ENCODE results near the gene U2AF2. TPM values are rescaled to one million over a fixed set of nuclear protein-coding genes. Genes with fewer than 3 reads are reported as not detected.

Gene U2AF2
- total RNA-seq, 1 donor from 2014 or later = 365 TPM

DNA sequence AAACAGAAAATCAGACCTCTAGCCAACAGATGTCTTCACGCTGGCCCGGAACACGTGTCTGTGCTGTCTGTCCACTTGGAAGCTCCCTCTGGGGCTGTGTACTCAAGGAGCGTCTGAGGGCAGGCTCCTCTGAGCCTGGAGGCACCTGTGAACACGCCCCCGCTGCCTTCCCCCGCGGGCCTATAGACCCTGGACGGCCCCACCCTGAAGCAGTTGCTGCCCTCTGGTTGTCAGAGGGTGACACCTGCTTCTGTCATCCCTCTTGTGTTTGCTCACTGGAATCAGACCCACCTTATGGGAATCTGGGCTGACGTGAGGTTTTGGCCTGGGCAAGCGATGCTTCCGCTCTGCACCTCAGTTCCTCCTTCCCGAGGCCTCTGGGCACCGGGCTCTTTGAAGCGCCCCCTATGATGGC, 39.4 kb downstream of the U2AF2 start:
- H3K36me3 Mint-ChIP-seq (ENCODE audit: low read depth) = peaks cover 4% of the 10 kb centered on the region
- no peak for DNase-seq (ENCODE audit: low read depth, low spot score)

GRCh38 chr19:55694656-55695491, 40.0 kb downstream of the U2AF2 start:
- Mint-ChIP-seq H3K4me1 (no peaks in the 10 kb centered on the region), H3K27ac (ENCODE audit: unreplicated experiment) (no peak overlapping the region), H3K36me3 (ENCODE audit: low read depth) (peaks cover 4% of the 10 kb centered on the region), H3K27me3 (ENCODE audit: low read depth) (no peaks in the 10 kb centered on the region), H3K4me3 (no peak overlapping the region), H3K9me3 (no peaks in the 10 kb centered on the region)
- TF ChIP-seq, protein P1, sequence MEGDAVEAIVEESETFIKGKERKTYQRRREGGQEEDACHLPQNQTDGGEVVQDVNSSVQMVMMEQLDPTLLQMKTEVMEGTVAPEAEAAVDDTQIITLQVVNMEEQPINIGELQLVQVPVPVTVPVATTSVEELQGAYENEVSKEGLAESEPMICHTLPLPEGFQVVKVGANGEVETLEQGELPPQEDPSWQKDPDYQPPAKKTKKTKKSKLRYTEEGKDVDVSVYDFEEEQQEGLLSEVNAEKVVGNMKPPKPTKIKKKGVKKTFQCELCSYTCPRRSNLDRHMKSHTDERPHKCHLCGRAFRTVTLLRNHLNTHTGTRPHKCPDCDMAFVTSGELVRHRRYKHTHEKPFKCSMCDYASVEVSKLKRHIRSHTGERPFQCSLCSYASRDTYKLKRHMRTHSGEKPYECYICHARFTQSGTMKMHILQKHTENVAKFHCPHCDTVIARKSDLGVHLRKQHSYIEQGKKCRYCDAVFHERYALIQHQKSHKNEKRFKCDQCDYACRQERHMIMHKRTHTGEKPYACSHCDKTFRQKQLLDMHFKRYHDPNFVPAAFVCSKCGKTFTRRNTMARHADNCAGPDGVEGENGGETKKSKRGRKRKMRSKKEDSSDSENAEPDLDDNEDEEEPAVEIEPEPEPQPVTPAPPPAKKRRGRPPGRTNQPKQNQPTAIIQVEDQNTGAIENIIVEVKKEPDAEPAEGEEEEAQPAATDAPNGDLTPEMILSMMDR (conservative IDR thresholded peaks at IDR 0.05) = no peak
- DNase-seq (ENCODE audit: low read depth, low spot score) = no peak

More for the DNA sequence above, 39.4 kb downstream of the U2AF2 start:
- Mint-ChIP-seq H3K9me3 (no peaks in the 10 kb centered on the region), H3K4me3 (no peak overlapping the region), H3K27me3 (ENCODE audit: low read depth) (no peaks in the 10 kb centered on the region), H3K4me1 (no peaks in the 10 kb centered on the region), H3K27ac (ENCODE audit: unreplicated experiment) (no peak overlapping the region)
- TF ChIP-seq, protein P1 (conservative IDR thresholded peaks at IDR 0.05) = no peak

DNA sequence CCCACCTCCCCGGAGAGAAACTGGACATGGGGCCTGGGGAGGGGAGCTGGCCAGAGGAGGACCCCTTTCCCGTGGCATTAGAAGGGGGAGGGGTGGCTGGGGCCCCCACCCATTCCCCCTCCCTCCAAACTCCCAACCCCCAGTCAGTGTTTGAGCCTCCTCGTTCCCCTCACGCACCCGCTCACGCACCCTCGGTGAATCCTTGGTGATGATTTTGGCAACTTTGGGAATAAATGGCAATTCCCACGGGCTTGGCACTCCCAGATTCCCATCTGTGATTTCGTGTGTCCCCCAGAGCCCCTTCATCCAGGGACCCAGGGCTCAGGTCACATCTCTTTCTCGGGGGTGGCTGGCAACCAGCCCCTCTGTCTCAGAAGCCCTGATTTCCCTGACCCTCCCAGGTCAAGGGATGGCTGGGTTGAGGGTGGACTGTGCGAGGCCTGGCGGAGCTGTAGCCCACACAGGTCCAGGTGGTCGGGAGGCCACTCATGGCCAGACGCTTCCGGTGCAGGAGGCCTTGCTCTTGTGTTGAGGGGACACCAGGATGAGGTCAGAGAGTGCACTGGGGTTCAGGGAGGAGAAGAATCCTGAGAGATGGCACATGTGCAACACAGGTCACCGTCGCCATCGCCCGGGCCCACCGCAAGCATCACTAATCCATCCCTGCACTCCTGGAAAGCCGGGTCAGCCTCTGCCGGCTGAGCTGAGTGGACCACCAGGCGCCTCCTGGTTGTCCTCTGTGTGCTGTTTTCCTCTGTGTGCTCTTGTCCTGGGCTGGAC, 40.9 kb downstream of the U2AF2 start:
- Mint-ChIP-seq H3K27me3 (ENCODE audit: low read depth) (no peaks in the 10 kb centered on the region), H3K27ac (ENCODE audit: unreplicated experiment) (no peak overlapping the region), H3K4me1 (no peaks in the 10 kb centered on the region), H3K9me3 (no peaks in the 10 kb centered on the region), H3K36me3 (ENCODE audit: low read depth) (peaks cover 7% of the 10 kb centered on the region), H3K4me3 (no peak overlapping the region)
- no peak for DNase-seq (ENCODE audit: low read depth, low spot score)
- TF ChIP-seq, protein P1 (conservative IDR thresholded peaks at IDR 0.05) = no peak

- Mint-ChIP-seq H3K27me3 (ENCODE audit: low read depth) (no peaks in the 10 kb centered on the region), H3K9me3 (no peaks in the 10 kb centered on the region), H3K4me1 (no peaks in the 10 kb centered on the region), H3K4me3 (no peak overlapping the region), H3K27ac (ENCODE audit: unreplicated experiment) (no peak overlapping the region), H3K36me3 (ENCODE audit: low read depth) (peaks cover 9% of the 10 kb centered on the region)
- TF ChIP-seq, protein P1 (conservative IDR thresholded peaks at IDR 0.05) = no peak
- DNase-seq (ENCODE audit: low read depth, low spot score) = no peak
Measured at GRCh38 chr19:55696301-55697068, 41.6 kb downstream of the U2AF2 start.

- TF ChIP-seq, protein P1 (conservative IDR thresholded peaks at IDR 0.05) = no peak
- Mint-ChIP-seq H3K4me1 (no peaks in the 10 kb centered on the region), H3K27ac (ENCODE audit: unreplicated experiment) (no peak overlapping the region), H3K4me3 (no peak overlapping the region), H3K36me3 (ENCODE audit: low read depth) (peaks cover 10% of the 10 kb centered on the region), H3K9me3 (no peaks in the 10 kb centered on the region), H3K27me3 (ENCODE audit: low read depth) (no peaks in the 10 kb centered on the region)
- DNase-seq (ENCODE audit: low read depth, low spot score) = no peak
Measured at GRCh38 chr19:55697069-55697440, 42.2 kb downstream of the U2AF2 start.
